Stimulated activated effector memory CD8-positive, alpha-beta T cell treated with anti-CD3 and anti-CD28 coated beads, Interleukin-12 subunit alpha, Interleukin-12 subunit beta, amount 100 ng/mL, for 72 hours (primary cell): ENCODE data around the gene TET1.
A peak's percentile ranks its signal among the peaks of the same experiment; 100 is the strongest.
"Not testable (repeated sequence)": the region's sequence is repeated elsewhere in the genome, so short reads cannot be mapped to it uniquely, and the experiment has no call there.

Experiments used
- ATAC-seq: fragments of 150-1000 bp; cut with Tn5 transposase; 2 replicates; pipeline ENCODE4 v1.10.0; 2021
- DNase-seq, 2 donors: peaks; one replicate each; pipeline ENCODE4 v3.0.0; 2021 to 2022; ENCODE audit warnings: low spot score in 2 of 2
- H3K27ac Mint-ChIP-seq: one replicate; pipeline ENCODE4 v1.8.0; 2022; ENCODE audit warnings: mild to moderate bottlenecking, mixed read lengths
- H3K36me3 Mint-ChIP-seq: one replicate; pipeline ENCODE4 v1.8.0; 2022; ENCODE audit warnings: mild to moderate bottlenecking, mixed read lengths
- H3K4me1 Mint-ChIP-seq: one replicate; pipeline ENCODE4 v1.8.0; 2022; ENCODE audit warnings: mixed read lengths
- H3K4me3 Mint-ChIP-seq: one replicate; pipeline ENCODE4 v1.8.0; 2022; ENCODE audit warnings: mild to moderate bottlenecking, mixed read lengths
- H3K9me3 Mint-ChIP-seq: one replicate; pipeline ENCODE4 v1.8.0; 2022; ENCODE audit warnings: mixed read lengths

The TET1 gene

GRCh38 chr10:68559251-68559650 is 886 bp upstream of the TET1 start:
- H3K27ac Mint-ChIP-seq: no peak overlapping the region
- DNase-seq (no peak), ATAC-seq (no peak)
- peaks cover 26% of the 10 kb centered on the region for H3K4me1 Mint-ChIP-seq
- no peaks in the 10 kb centered on the region for H3K9me3 Mint-ChIP-seq
- H3K4me3 Mint-ChIP-seq: peak overlapping the region; percentile 75
- H3K36me3 Mint-ChIP-seq: no peaks in the 10 kb centered on the region

DNA sequence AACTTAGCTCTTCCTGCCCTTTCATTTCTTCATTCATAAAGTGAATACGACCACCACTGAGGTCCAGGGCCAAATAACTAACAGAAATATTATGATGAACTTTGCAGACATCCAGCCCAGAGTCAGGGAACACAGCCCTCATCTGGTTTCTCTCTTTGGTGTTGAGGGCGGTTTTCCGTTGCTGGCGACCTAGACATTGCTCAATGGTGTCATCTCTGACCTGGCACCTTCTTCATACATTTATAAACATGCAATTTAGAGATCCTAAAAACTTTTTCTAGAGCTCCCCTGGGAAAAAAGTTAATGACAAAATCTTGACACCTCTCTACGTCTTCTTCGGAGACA is 324 bp upstream of the TET1 start:
- Mint-ChIP-seq H3K9me3 (no peaks in the 10 kb centered on the region), H3K4me1 (peaks cover 26% of the 10 kb centered on the region), H3K4me3 (peak overlapping the region; percentile 75), H3K36me3 (no peaks in the 10 kb centered on the region), H3K27ac (no peak overlapping the region)
- no peak for DNase-seq
- ATAC-seq: peak; percentile 72

GRCh38 chr10:68560943-68561864 is 1.1 kb downstream of the TET1 start:
- Mint-ChIP-seq H3K4me3 (peak overlapping the region; percentile 75), H3K4me1 (peaks cover 26% of the 10 kb centered on the region), H3K27ac (no peak overlapping the region), H3K9me3 (no peaks in the 10 kb centered on the region), H3K36me3 (no peaks in the 10 kb centered on the region)
- DNase-seq: no peak
- ATAC-seq: peak; percentile 34

DNA sequence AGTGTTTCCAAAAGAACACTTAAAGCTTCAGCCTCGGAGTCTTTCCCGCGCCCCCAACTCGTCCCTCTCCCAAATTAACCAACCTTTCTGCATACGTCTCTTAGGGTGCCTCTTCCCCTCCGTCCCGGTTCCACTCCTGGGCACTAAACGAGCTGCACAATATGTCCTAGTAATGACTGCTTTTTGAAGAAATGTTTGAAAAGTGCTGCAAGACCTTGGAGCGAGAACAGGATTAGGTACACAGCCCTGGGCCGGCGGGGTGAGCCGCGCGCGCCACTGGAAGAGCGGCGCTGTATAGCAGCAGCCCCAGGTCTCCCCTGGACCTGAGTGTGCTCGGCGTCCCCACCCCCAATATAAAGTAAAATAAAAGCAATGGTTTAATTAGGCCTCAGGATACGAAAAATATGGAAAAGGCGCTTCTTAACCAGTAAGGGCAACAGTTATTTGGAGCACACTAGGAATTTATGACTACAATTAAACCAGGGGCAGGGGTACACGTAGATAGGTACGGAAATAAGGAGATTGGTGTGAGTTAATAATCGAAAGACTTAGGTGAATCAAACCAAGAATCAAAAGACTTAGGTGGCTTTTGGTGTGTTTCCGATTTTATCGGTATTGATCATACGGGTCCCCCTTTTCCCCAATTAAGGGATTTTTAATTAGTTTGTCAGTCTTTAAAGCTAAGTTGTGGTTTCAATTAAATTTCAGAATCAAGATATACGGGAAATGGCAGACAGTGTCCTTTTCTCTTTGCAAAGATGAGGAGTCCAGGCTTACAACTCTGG is 1.9 kb downstream of the TET1 start:
- ATAC-seq: no peak
- Mint-ChIP-seq H3K27ac (no peak overlapping the region), H3K9me3 (no peaks in the 10 kb centered on the region), H3K4me3 (peak overlapping the region; percentile 75), H3K36me3 (no peaks in the 10 kb centered on the region), H3K4me1 (peaks cover 26% of the 10 kb centered on the region)
- no peak for DNase-seq

DNA sequence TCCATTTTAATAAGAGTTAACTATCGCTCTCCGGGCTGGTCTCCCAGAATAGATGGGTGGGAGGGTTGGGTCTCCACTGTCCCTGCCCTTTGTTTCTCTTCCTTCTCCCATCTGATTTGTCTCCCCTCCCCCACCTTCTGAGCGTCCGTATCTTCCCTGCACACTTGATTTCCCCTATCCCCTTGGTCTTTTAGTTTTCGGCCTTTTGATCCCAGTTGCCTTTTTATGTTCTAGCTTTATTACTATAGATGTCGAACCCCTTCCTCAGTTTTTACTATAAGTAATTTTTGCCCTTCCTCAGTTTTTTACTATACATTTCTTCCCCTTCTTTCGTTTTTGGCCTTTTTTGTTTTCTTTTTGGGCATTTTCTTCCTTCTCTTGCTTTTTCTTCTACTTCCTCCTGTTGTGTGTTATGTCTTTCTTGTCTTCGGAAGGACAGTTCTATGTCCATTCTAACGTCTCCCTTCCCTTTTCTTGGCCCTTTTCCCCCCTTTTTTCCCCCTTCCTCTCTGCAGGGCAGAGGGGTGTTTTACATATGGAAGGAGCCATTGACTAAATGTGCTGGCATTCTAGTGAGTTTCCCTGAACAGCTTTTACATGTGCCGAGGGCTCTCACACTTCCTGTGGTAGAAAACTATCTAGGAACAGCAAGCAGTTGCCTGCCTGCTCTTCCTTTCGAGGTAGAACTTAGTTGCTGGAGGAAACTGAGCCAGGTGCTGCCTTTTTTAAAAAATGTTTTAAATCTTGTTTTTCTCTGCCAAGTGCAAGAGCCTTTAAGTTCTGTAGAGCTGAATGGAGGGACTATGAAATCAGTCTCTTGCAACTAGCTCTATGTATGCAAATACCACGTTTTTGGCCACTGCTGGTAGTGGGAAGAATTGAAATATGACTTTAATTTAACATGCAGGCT is 2.8 kb downstream of the TET1 start:
- H3K36me3 Mint-ChIP-seq: no peaks in the 10 kb centered on the region
- H3K4me1 Mint-ChIP-seq: peaks cover 26% of the 10 kb centered on the region
- H3K4me3 Mint-ChIP-seq: peak overlapping the region; percentile 75
- H3K9me3 Mint-ChIP-seq: no peaks in the 10 kb centered on the region
- DNase-seq (no peak), ATAC-seq (no peak)
- no peak overlapping the region for H3K27ac Mint-ChIP-seq

DNA sequence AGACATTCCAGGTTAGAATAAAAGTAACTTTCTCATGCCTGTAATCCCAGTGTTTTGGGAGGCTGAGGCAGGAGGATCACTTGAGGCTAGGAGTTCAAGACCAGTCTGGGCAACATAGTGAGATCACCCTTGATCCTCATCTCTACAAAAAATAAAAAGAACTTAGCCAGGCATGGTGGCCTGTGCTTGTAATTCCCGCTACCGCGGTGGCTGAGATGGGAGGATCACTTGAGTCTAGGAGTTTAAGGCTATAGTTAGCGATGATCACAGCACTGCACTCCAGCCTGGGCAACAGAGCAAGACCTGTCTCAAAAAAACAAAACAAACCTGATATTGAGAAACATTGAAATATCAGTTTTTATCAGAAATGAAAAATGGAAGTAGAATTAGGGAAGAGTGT is 4.6 kb downstream of the TET1 start:
- H3K27ac Mint-ChIP-seq: no peak overlapping the region
- H3K4me1 Mint-ChIP-seq: peaks cover 23% of the 10 kb centered on the region
- ATAC-seq (no peak), DNase-seq (no peak)
- no peaks in the 10 kb centered on the region for H3K9me3 Mint-ChIP-seq
- no peaks in the 10 kb centered on the region for H3K36me3 Mint-ChIP-seq
- no peak overlapping the region for H3K4me3 Mint-ChIP-seq

DNA sequence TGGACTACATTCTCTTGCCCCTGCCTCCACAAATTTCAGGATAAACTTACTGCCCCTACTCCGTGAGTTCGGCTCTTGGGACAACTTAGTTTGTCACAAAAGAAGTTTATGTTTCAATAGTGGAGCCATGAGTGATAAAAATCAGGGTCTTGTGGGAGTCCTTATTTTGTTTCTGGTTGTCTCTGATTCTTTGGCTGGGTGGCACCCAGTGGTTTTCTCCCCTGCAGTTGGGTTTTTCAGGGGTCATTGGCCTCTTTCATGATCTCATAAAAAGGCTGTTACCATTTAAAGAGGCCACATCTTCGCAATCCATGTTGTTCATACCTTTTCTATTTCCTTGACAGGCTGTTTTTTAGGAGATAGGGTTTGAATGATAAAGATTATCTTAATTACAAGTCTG is 5.5 kb downstream of the TET1 start:
- Mint-ChIP-seq H3K36me3 (no peaks in the 10 kb centered on the region), H3K27ac (no peak overlapping the region), H3K4me1 (peaks cover 19% of the 10 kb centered on the region), H3K9me3 (no peaks in the 10 kb centered on the region), H3K4me3 (no peak overlapping the region)
- ATAC-seq: no peak
- no peak for DNase-seq

GRCh38 chr10:68566351-68566750 is 6.2 kb downstream of the TET1 start:
- ATAC-seq (no peak), DNase-seq (no peak)
- Mint-ChIP-seq H3K4me3 (no peak overlapping the region), H3K9me3 (no peaks in the 10 kb centered on the region), H3K4me1 (peaks cover 14% of the 10 kb centered on the region), H3K27ac (no peak overlapping the region), H3K36me3 (no peaks in the 10 kb centered on the region)

DNA sequence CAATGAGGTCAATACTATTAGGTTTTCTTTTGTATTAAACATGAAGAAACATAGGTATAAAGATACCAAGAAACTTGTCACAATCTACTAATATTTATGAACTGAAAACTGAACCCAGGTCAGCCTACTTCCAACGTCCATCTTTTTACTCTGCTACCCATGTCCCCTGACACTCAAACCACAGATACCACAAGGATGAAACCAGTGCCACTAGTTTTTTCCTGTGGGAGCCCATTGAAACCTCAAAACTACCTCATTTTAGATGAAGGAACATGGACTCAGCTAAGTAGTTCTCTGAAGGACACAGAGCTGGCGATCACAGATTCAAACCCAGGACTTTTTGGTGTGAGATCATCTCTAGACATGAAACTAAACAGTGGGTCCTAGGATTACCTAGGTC is 6.8 kb downstream of the TET1 start:
- Mint-ChIP-seq H3K27ac (no peak overlapping the region), H3K36me3 (no peaks in the 10 kb centered on the region), H3K4me1 (peaks cover 9% of the 10 kb centered on the region), H3K4me3 (no peak overlapping the region), H3K9me3 (no peaks in the 10 kb centered on the region)
- ATAC-seq (no peak), DNase-seq (no peak)

DNA sequence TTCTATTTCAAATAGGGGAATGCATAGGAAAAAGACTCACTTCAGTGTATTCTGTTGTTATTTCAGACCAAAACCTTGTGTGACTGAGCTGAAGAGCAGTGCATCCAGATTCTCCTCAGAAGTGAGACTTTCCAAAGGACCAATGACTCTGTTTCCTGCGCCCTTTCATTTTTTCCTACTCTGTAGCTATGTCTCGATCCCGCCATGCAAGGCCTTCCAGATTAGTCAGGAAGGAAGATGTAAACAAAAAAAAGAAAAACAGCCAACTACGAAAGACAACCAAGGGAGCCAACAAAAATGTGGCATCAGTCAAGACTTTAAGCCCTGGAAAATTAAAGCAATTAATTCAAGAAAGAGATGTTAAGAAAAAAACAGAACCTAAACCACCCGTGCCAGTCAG is 12.0 kb downstream of the TET1 start:
- no peaks in the 10 kb centered on the region for H3K36me3 Mint-ChIP-seq
- ATAC-seq (no peak), DNase-seq (no peak)
- peaks cover 9% of the 10 kb centered on the region for H3K4me1 Mint-ChIP-seq
- H3K4me3 Mint-ChIP-seq: no peak overlapping the region
- H3K9me3 Mint-ChIP-seq: no peaks in the 10 kb centered on the region
- no peak overlapping the region for H3K27ac Mint-ChIP-seq

DNA sequence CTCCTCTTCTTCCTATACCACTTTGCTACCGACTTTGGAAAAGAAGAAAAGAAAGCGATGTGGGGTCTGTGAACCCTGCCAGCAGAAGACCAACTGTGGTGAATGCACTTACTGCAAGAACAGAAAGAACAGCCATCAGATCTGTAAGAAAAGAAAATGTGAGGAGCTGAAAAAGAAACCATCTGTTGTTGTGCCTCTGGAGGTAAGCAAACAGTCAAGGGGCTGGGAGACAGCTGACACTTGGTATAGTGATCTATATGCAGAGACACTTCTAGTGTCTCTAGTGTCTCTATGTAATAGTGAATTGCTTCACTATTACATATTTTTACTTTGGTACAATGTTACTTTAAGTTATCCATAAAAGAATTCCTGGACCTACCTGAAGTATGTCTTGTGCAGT is 13.9 kb downstream of the TET1 start:
- Mint-ChIP-seq H3K27ac (no peak overlapping the region), H3K36me3 (no peaks in the 10 kb centered on the region), H3K4me3 (no peak overlapping the region), H3K9me3 (no peaks in the 10 kb centered on the region), H3K4me1 (peaks cover 9% of the 10 kb centered on the region)
- DNase-seq: no peak
- no peak for ATAC-seq

DNA sequence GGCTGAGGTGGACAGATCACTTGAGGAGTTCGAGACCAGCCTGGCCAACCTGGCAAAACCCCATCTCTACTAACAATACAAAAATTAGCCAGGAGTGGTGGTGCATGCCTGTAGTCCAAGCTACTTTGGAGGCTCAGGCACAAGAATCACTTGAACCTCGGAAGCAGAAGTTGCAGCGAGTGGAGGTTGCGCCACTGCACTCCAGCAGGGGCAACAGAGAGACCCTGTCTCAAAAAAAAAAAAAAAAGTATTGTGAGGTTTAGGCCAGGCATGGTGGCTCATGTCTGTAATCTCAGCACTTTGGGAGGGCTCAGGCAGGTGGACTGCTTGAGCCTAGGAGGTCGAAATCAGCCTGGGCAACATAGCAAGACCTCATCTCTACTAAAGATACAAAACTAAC is 16.0 kb downstream of the TET1 start:
- Mint-ChIP-seq H3K4me3 (no peak overlapping the region), H3K36me3 (no peaks in the 10 kb centered on the region), H3K4me1 (peaks cover 9% of the 10 kb centered on the region), H3K27ac (no peak overlapping the region), H3K9me3 (no peaks in the 10 kb centered on the region)
- DNase-seq (no peak), ATAC-seq (no peak)

DNA sequence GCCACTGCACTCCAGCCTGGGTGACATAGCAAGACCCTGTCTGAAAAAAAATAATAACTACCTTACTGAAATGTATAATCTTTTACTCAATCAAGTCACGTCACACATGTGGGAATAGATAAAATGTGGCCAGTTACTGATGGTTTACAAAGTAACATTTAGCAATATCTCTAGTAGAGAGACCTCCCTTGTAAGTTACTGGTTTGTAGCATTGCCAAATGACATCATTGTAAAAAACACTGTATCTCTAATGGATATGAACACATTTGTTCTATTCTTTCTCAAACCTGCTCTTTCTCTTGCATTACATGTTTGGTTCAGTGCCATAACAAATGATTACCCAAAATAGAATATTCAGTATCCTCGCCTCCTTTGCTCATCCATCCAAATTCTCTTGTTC is 18.8 kb downstream of the TET1 start:
- no peak for DNase-seq
- peaks cover 2% of the 10 kb centered on the region for H3K4me1 Mint-ChIP-seq

DNA sequence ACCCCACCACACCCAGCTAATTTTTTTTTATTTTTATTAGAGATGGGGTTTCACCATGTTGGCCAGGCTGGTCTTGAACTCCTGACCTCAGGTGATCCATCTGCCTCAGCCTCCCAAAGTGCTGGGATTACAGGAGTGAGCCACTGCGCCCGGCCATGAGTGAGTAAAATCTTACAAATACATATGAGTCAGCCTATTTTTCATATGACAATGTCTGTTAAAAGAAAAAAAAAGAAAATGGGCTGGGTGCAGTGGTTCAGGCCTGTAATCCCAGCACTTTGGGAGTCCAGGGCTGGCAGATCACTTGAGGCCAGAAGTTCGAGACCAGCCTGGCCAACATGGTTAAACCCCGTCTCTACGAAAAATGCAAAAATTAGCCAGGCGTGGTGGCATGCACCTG is 24.1 kb downstream of the TET1 start:
- H3K4me3 Mint-ChIP-seq, H3K9me3 Mint-ChIP-seq, H3K4me1 Mint-ChIP-seq, DNase-seq, ATAC-seq, H3K36me3 Mint-ChIP-seq, H3K27ac Mint-ChIP-seq: not testable (repeated sequence)

More for the DNA sequence above, 18.8 kb downstream of the TET1 start:
- Mint-ChIP-seq H3K9me3 (no peaks in the 10 kb centered on the region), H3K4me3 (no peak overlapping the region), H3K36me3 (no peaks in the 10 kb centered on the region), H3K27ac (no peak overlapping the region)
- no peak for ATAC-seq

DNA sequence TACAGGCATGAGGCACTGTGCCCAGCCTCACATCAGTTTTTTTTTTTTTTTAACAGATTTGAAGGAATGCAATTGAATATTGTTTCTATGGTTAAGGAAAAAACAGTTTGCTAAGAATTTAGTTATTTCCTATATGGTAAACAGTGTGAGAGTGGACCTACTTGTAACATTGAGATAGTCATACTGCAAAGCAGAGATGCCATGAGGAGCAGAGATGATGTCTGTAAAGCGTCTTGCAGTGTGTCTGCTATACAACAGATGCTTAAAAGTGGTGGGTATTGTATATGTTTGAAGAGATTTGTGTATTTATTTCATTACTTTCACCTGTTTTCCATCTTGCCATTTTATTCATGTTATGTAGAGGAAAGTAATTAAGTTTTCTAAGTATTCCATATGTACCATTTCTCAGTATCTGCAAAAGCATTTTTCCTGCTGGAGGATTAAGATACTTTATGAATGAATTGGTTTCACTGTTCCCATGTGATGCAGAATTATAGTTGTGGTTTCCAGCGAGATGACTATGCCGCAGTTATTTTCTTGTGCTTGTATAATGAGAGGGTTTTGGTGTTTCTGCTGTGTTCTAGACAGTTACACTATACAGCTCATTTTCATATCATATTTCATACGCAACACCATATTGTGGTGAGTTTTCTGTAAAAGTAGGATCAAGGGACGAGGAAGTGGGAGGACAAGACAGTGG is 26.6 kb downstream of the TET1 start:
- H3K9me3 Mint-ChIP-seq: no peaks in the 10 kb centered on the region
- no peak overlapping the region for H3K4me3 Mint-ChIP-seq

More for the DNA sequence above, 26.6 kb downstream of the TET1 start:
- Mint-ChIP-seq H3K27ac (peak overlapping the region; percentile 20), H3K36me3 (no peaks in the 10 kb centered on the region), H3K4me1 (peaks cover 7% of the 10 kb centered on the region)
- peak; percentile 87 for ATAC-seq
- DNase-seq: no peak
